Esophagus (tissue), 2 donors: ENCODE results near the gene NAB2. TPM values are rescaled to one million over a fixed set of nuclear protein-coding genes. Genes with fewer than 3 reads are reported as not detected.
A peak's percentile ranks its signal among the peaks of the same experiment; 100 is the strongest.

Experiments used
- H3K27ac ChIP-seq, 2 donors: one replicate each; pipeline ENCODE4 v1.5.1; 2013; ENCODE audit warnings: low read depth in 2 of 2, mild to moderate bottlenecking in 2 of 2, inconsistent platforms in 1 of 2, low read length in 1 of 2, moderate library complexity in 1 of 2
- H3K27me3 ChIP-seq, 2 donors: one replicate each; pipeline ENCODE4 v1.6.1; 2013; ENCODE audit warnings: low read length in 2 of 2, control low read depth in 1 of 2, mild to moderate bottlenecking in 1 of 2; ENCODE audit not compliant: insufficient read depth in 2 of 2, control insufficient read depth in 1 of 2
- H3K36me3 ChIP-seq, 2 donors: one replicate each; pipeline ENCODE4 v1.6.1; 2013; ENCODE audit warnings: low read length in 1 of 2; ENCODE audit not compliant: control insufficient read depth in 2 of 2, insufficient read depth in 2 of 2
- H3K4me1 ChIP-seq, 2 donors: one replicate each; pipeline ENCODE4 v1.6.1; 2013; ENCODE audit warnings: low read length in 1 of 2; ENCODE audit not compliant: control insufficient read depth in 2 of 2, insufficient read depth in 2 of 2
- H3K4me3 ChIP-seq, 2 donors: one replicate each; pipeline ENCODE4 v1.5.1; 2013; ENCODE audit warnings: low read length in 2 of 2, mild to moderate bottlenecking in 2 of 2, low read depth in 1 of 2, moderate library complexity in 1 of 2
- H3K9me3 ChIP-seq, 2 donors: one replicate each; pipeline ENCODE4 v1.6.1; 2013; ENCODE audit warnings: mild to moderate bottlenecking in 2 of 2, low read depth in 1 of 2, low read length in 1 of 2, moderate library complexity in 1 of 2; ENCODE audit not compliant: control insufficient read depth in 2 of 2, insufficient read depth in 1 of 2
- WGBS, 2 donors: extraction: QIAGEN DNeasy Blood & Tissue Kit; methylation state at CpG; one replicate each; pipeline ENCODE4 v1.1.7; 2013; 5-methylcytosine and 5-hydroxymethylcytosine counted together
- polyA plus RNA-seq, 2 donors: library from polyadenylated mRNA; stranded (reverse); fragments of 200-250 nt; gene quantifications; one replicate each; pipeline ENCODE4 v1.2.3, GENCODE V29; 2013
- donor health status: healthy with polysubstance abuse.
- donor health status: Bipolar disorder and iron deficiency.

NAB2 gene
- polyA plus RNA-seq, 2 donors = 11.6 to 19.3 TPM

DNA sequence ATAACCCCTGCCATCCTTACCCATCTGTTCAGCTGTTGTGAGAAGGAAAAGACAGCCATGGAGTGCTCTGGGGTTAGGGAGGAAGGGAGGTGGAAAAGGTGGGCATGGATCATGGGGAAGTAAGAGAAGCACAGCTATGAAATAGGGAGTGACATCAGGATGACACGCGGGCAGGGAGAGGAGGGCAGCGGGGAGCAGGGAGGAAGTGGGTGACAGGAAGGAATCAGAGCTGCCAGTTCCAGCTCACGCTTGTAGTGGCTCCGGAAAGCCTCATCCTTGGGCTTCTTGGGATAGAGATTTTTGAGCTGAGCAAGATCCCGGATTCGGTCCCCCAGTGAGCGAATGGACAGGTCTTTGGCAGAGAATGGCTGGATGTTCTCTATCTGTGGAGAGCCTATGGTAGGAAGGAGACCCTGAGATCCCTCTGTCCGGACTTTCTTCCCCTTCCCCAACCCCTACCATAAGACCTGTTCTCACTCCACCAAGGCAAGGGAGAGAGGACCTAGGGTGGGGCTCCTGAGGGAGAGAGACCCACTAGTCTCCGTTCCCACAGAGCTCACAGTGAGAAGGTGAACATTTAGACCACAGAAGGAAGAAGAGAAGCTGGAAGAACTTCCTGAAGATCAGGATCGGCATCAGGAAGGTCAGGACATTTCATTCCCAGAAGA, 10.3 kb downstream of the NAB2 start:
- Histone ChIP-seq H3K27me3 (no peaks in the 10 kb centered on the region), H3K27ac (peak overlapping the region; percentile 38 to 87), H3K4me3 (no peak overlapping the region), H3K4me1 (peaks cover 5 to 33% of the 10 kb centered on the region in 2 donors), H3K9me3 (no peaks in the 10 kb centered on the region), H3K36me3 (peaks cover 7 to 33% of the 10 kb centered on the region in 2 donors)
- WGBS, 2 donors = 68 to 72% methylated on average over 11 of the region's 11 CpGs

DNA sequence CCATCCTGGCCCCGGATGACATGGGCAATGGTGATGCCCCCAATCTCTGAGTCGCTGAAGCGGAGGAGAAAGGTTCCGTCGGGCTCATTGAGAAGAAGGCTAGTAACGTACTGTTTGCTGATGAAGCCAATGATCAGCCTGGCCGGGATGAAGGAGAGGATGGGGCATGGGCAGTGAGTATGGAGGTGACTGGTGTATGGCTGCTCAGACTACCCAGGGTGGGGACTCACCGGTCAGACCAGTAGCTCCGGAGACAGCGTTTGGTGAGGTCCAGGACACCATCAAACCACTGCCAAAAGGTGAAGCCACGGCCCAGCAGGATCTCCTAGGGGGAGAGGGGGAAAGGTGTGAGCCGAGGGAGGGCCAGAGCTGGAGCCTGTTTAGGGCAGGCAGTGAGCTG, 10.9 kb downstream of the NAB2 start:
- no peak overlapping the region for H3K4me3 ChIP-seq
- H3K4me1 ChIP-seq = peaks cover under 1 to 27% of the 10 kb centered on the region in 2 donors
- peak overlapping the region; percentile 29 to 87 for H3K27ac ChIP-seq
- WGBS, 2 donors = 76 to 79% methylated on average over 12 of the region's 12 CpGs
- H3K9me3 ChIP-seq = no peaks in the 10 kb centered on the region
- H3K36me3 ChIP-seq = peaks cover 11 to 36% of the 10 kb centered on the region in 2 donors
- H3K27me3 ChIP-seq = no peaks in the 10 kb centered on the region

DNA sequence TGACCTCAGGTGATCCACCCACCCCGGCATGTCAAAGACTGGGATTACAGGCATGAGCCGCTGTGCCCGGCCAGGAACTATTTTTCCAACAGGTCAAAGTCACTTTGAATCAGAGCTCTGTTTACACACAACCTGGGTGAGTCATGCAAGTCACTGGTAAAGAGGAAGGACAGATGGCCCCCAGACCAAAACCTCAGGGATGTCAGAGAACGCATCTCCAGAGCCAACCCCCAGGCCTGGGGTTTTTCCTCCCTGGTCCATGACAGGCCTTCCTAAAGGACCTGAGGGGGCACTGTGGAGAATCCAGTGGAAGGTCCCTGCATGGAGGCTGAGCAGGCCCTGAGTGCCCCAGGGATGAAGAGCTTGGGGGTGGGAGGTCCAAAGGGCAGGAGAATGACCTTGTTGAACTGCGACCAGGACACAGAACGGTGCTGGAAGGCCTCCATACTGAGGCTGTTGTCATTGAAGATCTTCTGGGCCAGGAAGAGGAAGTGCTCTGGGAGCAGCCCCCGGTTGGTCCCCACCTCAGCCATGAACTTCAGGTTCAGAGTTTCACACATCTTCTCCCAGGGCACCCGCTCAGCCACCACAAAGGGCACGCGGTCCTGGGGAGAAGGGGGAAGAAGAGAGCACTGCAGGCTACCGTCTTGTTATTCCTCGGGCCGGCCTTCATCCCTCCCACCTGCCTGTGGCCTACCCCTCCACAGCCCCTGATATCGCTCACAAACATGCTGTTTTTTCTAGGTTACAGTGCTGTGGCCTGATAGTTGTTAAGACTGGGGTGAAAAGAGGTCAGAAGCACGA, 13.2 kb downstream of the NAB2 start:
- Histone ChIP-seq H3K27me3 (no peaks in the 10 kb centered on the region), H3K4me1 (peaks cover 0 to 15% of the 10 kb centered on the region in 2 donors), H3K27ac (peak overlapping the region in 1 of 2 donors; percentile 68), H3K4me3 (no peak overlapping the region), H3K9me3 (no peaks in the 10 kb centered on the region), H3K36me3 (peaks cover 28 to 51% of the 10 kb centered on the region in 2 donors)
- 62 to 78% methylated on average over 12 to 15 of the region's 15 CpGs for WGBS, 2 donors

DNA sequence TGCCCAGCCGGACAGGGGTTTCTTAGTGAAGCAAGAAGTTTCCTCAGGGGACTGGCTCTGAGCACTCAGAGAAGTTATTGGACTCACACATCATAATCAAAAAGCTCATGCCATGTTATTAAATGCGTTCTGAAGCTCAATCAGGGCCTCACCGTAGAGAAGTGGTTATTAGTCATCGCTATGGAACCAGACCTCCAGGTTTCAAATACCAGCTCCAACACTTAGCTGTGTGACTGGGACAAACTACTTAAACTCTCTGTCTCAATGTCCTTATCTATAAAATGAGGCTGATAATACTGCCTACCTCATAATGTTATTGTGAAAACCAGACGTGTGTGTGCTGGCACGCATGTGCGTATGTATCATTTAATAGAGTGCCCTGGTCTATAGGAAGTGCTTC, 14.9 kb downstream of the NAB2 start:
- Histone ChIP-seq H3K27ac (no peak overlapping the region), H3K36me3 (peaks cover 32 to 43% of the 10 kb centered on the region in 2 donors), H3K4me1 (peaks cover 7 to 12% of the 10 kb centered on the region in 2 donors), H3K4me3 (no peak overlapping the region), H3K27me3 (no peaks in the 10 kb centered on the region), H3K9me3 (no peaks in the 10 kb centered on the region)
- WGBS, 2 donors = 86 to 88% methylated on average over 7 of the region's 7 CpGs

DNA sequence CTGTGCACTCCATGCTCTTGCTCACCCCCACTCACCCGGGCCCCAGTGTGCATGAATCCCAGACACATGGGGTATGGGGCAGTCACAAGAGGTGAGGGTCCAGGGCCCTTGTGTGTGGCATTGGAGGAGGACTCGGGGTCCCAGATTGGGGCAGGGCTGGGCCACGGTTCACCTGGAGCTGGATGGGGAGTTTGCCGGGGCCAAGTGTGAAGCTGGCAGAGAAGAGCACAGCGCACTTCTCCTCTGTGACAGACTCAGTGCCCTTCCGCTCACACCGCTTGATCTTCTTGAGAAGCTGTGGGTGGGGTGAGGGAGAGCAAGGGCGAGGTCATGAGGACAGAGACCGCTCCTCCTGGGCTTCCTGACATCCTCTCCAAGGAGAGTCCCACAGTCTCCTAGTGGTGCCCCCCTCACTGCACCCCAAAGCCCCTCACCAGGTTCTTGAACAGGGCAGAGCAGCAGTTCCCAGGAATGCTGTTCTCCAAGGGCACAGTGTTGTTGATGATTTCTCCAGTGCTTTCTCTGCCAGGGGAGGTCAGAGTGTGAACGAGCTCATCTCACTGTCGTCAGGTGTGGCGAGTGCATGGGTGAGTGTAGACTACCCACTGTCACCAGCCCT, 15.5 kb downstream of the NAB2 start:
- Histone ChIP-seq H3K9me3 (no peaks in the 10 kb centered on the region), H3K27me3 (no peaks in the 10 kb centered on the region), H3K4me3 (no peak overlapping the region), H3K36me3 (peaks cover 32 to 37% of the 10 kb centered on the region in 2 donors), H3K4me1 (peaks cover 7 to 9% of the 10 kb centered on the region in 2 donors), H3K27ac (peak overlapping the region in 1 of 2 donors; percentile 9)
- WGBS, 2 donors = 93 to 97% methylated on average over 12 of the region's 12 CpGs

DNA sequence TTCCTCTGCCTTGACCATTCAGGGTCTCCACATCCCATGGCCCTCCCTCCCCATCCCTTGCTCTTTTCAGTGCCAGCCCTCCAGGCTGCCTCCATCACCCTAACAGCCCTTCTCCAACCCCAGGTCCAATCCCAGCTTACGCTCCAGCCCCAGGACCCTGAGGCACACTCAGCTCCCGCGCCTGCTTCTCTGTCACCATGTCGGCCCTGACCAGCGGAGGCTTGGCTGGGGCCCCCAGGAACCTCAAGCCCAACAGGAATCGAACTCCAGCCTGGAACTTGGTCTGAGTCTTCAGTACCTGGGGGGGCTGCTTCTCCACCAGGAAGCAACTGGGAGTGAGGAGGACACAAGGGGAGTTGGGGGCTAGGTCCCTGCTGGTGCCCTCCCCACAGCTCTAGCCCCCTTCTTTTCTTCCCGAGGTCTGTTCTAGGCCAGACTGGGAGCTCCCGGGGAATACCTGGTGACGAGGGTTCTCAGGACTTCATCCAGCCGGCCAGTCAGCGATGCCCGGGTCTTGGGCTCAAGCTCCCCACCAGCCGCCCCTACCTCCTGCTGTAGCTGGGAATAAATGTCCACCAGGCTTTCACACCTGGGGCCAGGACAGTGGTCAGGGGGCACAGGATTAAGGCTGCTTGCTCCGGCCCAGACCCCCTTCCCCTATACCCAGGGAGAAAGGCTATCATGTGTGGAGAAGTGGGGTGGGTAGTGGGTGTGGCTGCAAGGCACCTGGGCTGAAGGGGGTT, 16.3 kb downstream of the NAB2 start:
- 91 to 92% methylated on average over 14 of the region's 14 CpGs for WGBS, 2 donors
- H3K27ac ChIP-seq = no peak overlapping the region
- peaks cover 4 to 7% of the 10 kb centered on the region in 2 donors for H3K4me1 ChIP-seq
- H3K36me3 ChIP-seq = peaks cover 26 to 32% of the 10 kb centered on the region in 2 donors
- no peaks in the 10 kb centered on the region for H3K27me3 ChIP-seq
- no peak overlapping the region for H3K4me3 ChIP-seq
- H3K9me3 ChIP-seq = no peaks in the 10 kb centered on the region

DNA sequence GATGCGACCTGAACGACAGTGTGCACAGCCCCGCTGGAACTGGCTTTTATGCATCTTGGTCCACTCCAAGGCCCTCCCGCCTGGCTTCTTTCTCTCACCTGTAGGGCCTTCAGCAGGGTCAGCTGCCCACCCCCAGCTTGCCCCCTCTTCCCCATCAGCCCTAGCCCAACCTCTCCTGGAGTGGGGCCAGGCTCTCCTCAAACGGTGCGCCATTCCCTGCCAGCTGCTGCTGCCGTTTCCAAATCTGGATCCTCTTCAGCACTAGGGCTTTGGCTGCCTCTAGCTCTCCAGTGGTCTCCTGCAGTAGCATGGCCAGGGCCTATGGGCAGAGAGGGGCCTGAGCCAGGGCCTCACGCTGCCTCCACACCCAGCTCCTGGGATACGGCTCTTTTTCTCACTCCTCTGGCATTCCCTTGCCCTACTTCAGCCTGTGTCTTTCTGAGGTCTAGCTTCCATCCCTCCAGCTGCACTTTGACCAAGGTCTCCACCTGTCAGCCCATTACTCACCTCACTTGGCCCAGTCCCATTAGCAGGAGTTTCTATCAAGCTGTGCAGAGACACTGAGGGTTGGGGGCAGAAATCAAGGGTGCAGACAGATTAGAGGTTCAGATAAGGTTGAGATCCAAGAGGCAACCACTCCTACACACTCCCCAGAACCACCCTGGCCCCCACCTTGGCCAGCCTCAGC, 17.3 kb downstream of the NAB2 start:
- H3K27me3 ChIP-seq = no peaks in the 10 kb centered on the region
- H3K4me1 ChIP-seq = peaks cover 4 to 7% of the 10 kb centered on the region in 2 donors
- 71% methylated on average over 9 of the region's 9 CpGs for whole genome bisulfite sequencing, 2 donors
- H3K36me3 ChIP-seq = peaks cover 26 to 32% of the 10 kb centered on the region in 2 donors
- H3K4me3 ChIP-seq = no peak overlapping the region
- H3K27ac ChIP-seq = no peak overlapping the region
- no peaks in the 10 kb centered on the region for H3K9me3 ChIP-seq

DNA sequence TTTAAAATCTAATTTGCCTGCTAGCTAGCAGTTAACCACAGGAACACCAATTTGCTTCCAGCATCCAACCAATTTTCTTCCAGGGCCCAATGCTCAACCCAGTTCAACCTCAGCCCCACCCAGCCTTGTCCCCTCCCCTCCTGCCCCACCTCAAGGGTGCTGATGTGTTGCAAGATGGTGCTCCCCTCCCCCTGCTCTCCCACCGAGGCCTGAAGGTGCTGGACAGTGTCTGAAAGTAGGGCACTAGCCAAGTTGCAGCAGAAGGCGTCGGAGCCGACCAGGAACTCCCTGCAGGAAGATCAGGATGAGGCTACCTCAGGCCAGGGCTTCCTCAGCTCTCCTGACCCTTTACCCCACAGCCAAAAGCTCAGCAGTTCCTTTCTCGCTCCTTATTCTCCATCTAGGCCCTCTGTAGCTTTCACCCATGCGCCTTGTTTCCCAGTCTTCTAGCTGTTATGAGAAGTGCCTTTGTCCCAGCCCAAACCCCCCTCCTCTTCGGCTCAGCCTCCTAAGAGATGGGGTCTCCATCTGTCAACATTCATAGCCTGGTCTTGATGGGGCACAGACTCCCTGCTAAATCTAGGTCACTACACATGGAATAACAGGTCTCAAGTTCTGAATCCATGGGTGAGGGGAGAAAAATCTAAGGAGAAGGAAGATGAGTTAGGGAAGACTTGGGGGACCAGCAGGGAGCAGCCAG, 18.7 kb downstream of the NAB2 start:
- 59 to 82% methylated on average over 6 to 7 of the region's 7 CpGs for WGBS, 2 donors
- H3K36me3 ChIP-seq = peaks cover 26% of the 10 kb centered on the region in 2 donors
- no peaks in the 10 kb centered on the region for H3K27me3 ChIP-seq
- peaks cover 4 to 7% of the 10 kb centered on the region in 2 donors for H3K4me1 ChIP-seq
- H3K27ac ChIP-seq = no peak overlapping the region
- H3K4me3 ChIP-seq = no peak overlapping the region
- no peaks in the 10 kb centered on the region for H3K9me3 ChIP-seq
